Activated naive CD8-positive, alpha-beta T cell treated with anti-CD3 and anti-CD28 coated beads, Interleukin-2, amount 50 U/mL, for 24 hours (primary cell): ENCODE measurements around the gene GABRD.

ENCODE experiments used
- ATAC-seq: fragments of 150-1000 bp; cut with Tn5 transposase; one replicate; pipeline ENCODE4 v1.10.0; 2021
- DNase-seq: peaks from one replicate; pipeline ENCODE4 v3.0.0; 2021
- H3K27ac Mint-ChIP-seq: one replicate; pipeline ENCODE4 v1.8.0; 2021; ENCODE audit warnings: mild to moderate bottlenecking, mixed read lengths
- H3K27me3 Mint-ChIP-seq: one replicate; pipeline ENCODE4 v1.8.0; 2021; ENCODE audit warnings: mixed read lengths
- H3K36me3 Mint-ChIP-seq: one replicate; pipeline ENCODE4 v1.8.0; 2021; ENCODE audit warnings: low read depth, mixed read lengths
- H3K4me1 Mint-ChIP-seq: one replicate; pipeline ENCODE4 v1.8.0; 2021; ENCODE audit warnings: mixed read lengths
- H3K4me3 Mint-ChIP-seq: one replicate; pipeline ENCODE4 v1.8.0; 2021; ENCODE audit warnings: mild to moderate bottlenecking, moderate library complexity, mixed read lengths
- H3K9me3 Mint-ChIP-seq: one replicate; pipeline ENCODE4 v1.8.0; 2021; ENCODE audit warnings: mixed read lengths

The GABRD gene

GRCh38 chr1:2073382-2074230 lies 54.5 kb downstream of the GABRD start:
- ATAC-seq, result no peak
- peaks cover 10% of the 10 kb centered on the region for H3K4me1 Mint-ChIP-seq
- peaks cover 20% of the 10 kb centered on the region for H3K9me3 Mint-ChIP-seq
- H3K27me3 Mint-ChIP-seq, result no peaks in the 10 kb centered on the region
- peaks cover 22% of the 10 kb centered on the region for H3K36me3 Mint-ChIP-seq
- no peak overlapping the region for H3K27ac Mint-ChIP-seq
- no peak for DNase-seq
- no peak overlapping the region for H3K4me3 Mint-ChIP-seq

DNA sequence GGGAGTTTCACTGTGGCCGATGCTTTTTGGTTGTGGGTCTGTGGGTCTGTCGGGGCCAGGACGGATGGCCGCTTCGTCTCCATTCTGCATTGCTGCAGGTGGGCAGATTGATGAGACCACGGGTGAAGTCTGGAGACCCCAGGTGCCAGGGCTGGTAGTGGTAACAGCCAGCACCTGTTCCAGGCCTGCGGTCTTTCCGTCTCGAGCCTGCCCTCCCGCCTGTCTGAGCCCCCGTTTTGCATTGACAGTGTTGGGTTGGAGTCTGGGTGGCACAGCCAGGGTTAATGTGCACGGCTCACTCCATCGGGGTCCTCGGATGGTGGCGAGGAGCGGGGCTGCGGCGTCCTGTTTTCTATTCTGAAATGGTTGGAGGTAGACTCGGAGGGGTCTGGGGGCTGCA lies 55.3 kb downstream of the GABRD start:
- H3K27ac Mint-ChIP-seq, result no peak overlapping the region
- H3K4me1 Mint-ChIP-seq, result peaks cover 10% of the 10 kb centered on the region
- H3K4me3 Mint-ChIP-seq, result no peak overlapping the region
- ATAC-seq, result no peak
- no peaks in the 10 kb centered on the region for H3K27me3 Mint-ChIP-seq
- peaks cover 25% of the 10 kb centered on the region for H3K36me3 Mint-ChIP-seq
- peaks cover 21% of the 10 kb centered on the region for H3K9me3 Mint-ChIP-seq
- no peak for DNase-seq

GRCh38 chr1:2074944-2075740 lies 56.0 kb downstream of the GABRD start:
- no peak overlapping the region for H3K4me3 Mint-ChIP-seq

DNA sequence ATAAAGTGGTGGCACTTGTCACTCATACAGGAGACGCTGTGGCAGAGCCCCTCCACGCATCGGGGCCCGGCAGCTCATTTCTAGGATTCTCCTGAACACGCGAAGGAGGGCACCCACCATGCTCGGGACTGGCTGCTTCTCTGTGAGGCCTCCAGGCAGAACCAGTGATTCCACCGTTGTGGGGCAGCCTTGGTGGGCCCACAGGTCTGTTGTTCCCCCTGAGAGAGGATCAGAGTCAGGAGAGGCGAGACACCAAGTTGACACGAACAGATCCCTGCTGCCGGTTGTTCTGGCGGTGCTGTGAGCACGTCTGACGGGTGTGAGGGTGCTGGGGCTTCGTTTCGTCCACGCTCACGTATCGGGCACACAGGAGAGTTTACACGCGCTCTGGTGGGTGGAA lies 57.7 kb downstream of the GABRD start:
- no peak overlapping the region for H3K27ac Mint-ChIP-seq
- H3K9me3 Mint-ChIP-seq, result peaks cover 21% of the 10 kb centered on the region
- DNase-seq (no peak), ATAC-seq (no peak)
- peaks cover 9% of the 10 kb centered on the region for H3K4me1 Mint-ChIP-seq
- no peaks in the 10 kb centered on the region for H3K27me3 Mint-ChIP-seq
- H3K4me3 Mint-ChIP-seq, result no peak overlapping the region
- H3K36me3 Mint-ChIP-seq, result peaks cover 27% of the 10 kb centered on the region

More at GRCh38 chr1:2074944-2075740, 56.0 kb downstream of the GABRD start:
- peaks cover 21% of the 10 kb centered on the region for H3K9me3 Mint-ChIP-seq
- no peaks in the 10 kb centered on the region for H3K27me3 Mint-ChIP-seq
- DNase-seq (no peak), ATAC-seq (no peak)
- H3K27ac Mint-ChIP-seq, result no peak overlapping the region
- peaks cover 10% of the 10 kb centered on the region for H3K4me1 Mint-ChIP-seq
- peaks cover 27% of the 10 kb centered on the region for H3K36me3 Mint-ChIP-seq

DNA sequence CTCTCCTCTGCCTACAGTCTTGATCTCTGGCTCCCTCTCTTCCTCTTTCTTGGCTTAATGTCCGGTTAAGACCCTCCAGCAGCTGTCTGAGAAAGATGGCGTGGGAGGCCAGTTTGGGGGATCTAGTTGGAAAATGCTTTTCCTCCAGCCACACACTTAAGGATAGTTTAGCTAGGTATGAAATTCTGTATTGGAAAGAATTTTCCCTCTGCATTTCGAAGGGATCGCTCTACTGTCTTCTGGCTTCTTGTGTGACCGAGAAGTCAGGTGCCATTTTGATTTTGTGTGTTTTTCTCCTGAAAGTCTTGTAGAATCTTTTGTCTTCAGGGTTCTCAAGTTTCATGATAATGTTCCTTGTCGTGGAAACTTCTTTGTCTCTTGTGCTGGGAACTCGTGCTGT lies 59.0 kb downstream of the GABRD start:
- H3K9me3 Mint-ChIP-seq, result peaks cover 21% of the 10 kb centered on the region
- H3K4me3 Mint-ChIP-seq, result no peak overlapping the region
- H3K36me3 Mint-ChIP-seq, result peaks cover 27% of the 10 kb centered on the region
- DNase-seq (no peak), ATAC-seq (no peak)
- H3K4me1 Mint-ChIP-seq, result no peaks in the 10 kb centered on the region
- no peaks in the 10 kb centered on the region for H3K27me3 Mint-ChIP-seq
- H3K27ac Mint-ChIP-seq, result no peak overlapping the region

GRCh38 chr1:2079396-2080085 lies 60.4 kb downstream of the GABRD start:
- Mint-ChIP-seq H3K9me3 (peaks cover 21% of the 10 kb centered on the region), H3K4me3 (no peak overlapping the region), H3K36me3 (peaks cover 27% of the 10 kb centered on the region), H3K27me3 (no peaks in the 10 kb centered on the region), H3K27ac (no peak overlapping the region), H3K4me1 (no peaks in the 10 kb centered on the region)
- no peak for DNase-seq
- no peak for ATAC-seq

- no peaks in the 10 kb centered on the region for H3K4me1 Mint-ChIP-seq
- DNase-seq (no peak), ATAC-seq (no peak)
- H3K27me3 Mint-ChIP-seq, result no peaks in the 10 kb centered on the region
- H3K4me3 Mint-ChIP-seq, result no peak overlapping the region
- peaks cover 21% of the 10 kb centered on the region for H3K9me3 Mint-ChIP-seq
- peaks cover 27% of the 10 kb centered on the region for H3K36me3 Mint-ChIP-seq
- no peak overlapping the region for H3K27ac Mint-ChIP-seq
Measured at GRCh38 chr1:2080140-2080539, 61.0 kb downstream of the GABRD start.
